ENCODE results near the gene KANSL1. TPM values are rescaled to one million over a fixed set of nuclear protein-coding genes. Genes with fewer than 3 reads are reported as not detected.
"Not testable (repeated sequence)": the region's sequence is repeated elsewhere in the genome, so short reads cannot be mapped to it uniquely, and the experiment has no call there.

The KANSL1 gene
- total RNA-seq, 1 donor from 2014 or later, result 152 TPM

GRCh38 chr17:46184696-46185095, 8.5 kb downstream of the KANSL1 start:
- Mint-ChIP-seq H3K4me3 (no peak overlapping the region), H3K9me3 (no peaks in the 10 kb centered on the region), H3K27ac (no peak overlapping the region), H3K36me3 (ENCODE audit: low read depth) (peaks cover 18% of the 10 kb centered on the region), H3K4me1 (peaks cover 92% of the 10 kb centered on the region), H3K27me3 (no peaks in the 10 kb centered on the region)
- TF ChIP-seq CTCF (IDR thresholded peaks at IDR 0.05), result no peak
- ChIA-PET POLR2A (no interaction called here), CTCF (interaction anchor here (3.7 kb wide), 1 partner anchor 140 kb away, joined by 10 read pairs; no protein-coding TSS in a partner anchor)
- DNase-seq (no peak), ATAC-seq (ENCODE audit: low read depth) (no peak)
- intact Hi-C loops (cut with micrococcal nuclease), result loop anchor here (1.0 kb wide), 1 partner anchor 8 kb away; no protein-coding TSS in a partner anchor

DNA sequence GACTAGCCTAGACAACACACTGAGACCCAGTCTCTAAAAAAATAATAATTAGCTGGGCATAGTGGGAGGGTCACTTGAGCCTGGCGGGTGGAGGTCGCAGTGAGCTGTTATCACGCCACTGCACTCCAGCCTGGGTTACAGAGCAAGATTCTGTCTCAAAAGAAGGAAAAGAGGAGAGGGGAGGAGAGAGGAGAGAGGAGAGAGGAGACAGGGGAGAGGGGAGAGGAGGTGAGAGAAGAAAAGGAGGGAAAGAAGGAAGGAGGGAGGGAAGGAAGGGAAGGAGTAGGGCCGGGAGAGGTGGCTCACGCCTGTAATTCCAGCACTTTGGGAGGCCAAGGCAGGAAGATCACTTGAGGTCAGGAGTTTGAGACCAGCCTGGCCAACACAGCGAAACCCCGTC, 9.8 kb downstream of the KANSL1 start:
- intact Hi-C loops (cut with micrococcal nuclease); H3K9me3 Mint-ChIP-seq; H3K27me3 Mint-ChIP-seq; H3K4me3 Mint-ChIP-seq; H3K27ac Mint-ChIP-seq; DNase-seq; ATAC-seq (ENCODE audit: low read depth): not testable (repeated sequence)
- CTCF ChIA-PET, result interaction anchor here (1.5 kb wide), 1 partner anchor 10 kb away, joined by 4 read pairs; the partner anchor contains the start of gene KANSL1
- POLR2A ChIA-PET, result interaction anchor here (1.5 to 2.5 kb wide), 2 partner anchors 10 to 12 kb away, joined by 4 to 12 read pairs; partner anchors contain the start of gene KANSL1
- peaks cover 92% of the 10 kb centered on the region for H3K4me1 Mint-ChIP-seq
- peaks cover 24% of the 10 kb centered on the region for H3K36me3 Mint-ChIP-seq (ENCODE audit: low read depth)

DNA sequence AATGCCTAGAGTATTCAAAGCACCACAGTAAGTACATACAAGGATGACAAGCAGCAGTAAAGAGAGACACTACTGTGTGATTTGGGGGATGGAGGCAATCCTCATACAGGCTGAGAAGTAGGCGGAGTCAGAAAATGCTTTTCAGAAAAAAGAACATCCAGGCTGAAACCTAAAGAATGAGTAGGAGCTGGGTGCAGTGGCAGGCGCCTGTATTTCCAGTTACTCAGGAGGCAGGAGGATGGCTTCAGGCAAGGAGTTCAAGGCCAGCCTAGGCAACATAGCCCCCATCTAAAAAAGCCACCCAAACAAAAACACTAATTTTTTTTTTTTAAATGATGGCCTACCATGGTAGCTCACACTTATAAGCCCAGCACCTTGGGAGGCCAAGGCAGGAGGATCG, 10.3 kb downstream of the KANSL1 start:
- CTCF ChIA-PET, result interaction anchor here (1.5 kb wide), 1 partner anchor 10 kb away, joined by 4 read pairs; the partner anchor contains the start of gene KANSL1
- intact Hi-C loops (cut with micrococcal nuclease), result no loop called here
- ATAC-seq (ENCODE audit: low read depth) (no peak), DNase-seq (no peak)
- no peaks in the 10 kb centered on the region for H3K9me3 Mint-ChIP-seq
- no peak overlapping the region for H3K27ac Mint-ChIP-seq
- POLR2A ChIA-PET, result interaction anchor here (1.5 to 2.5 kb wide), 2 partner anchors 10 to 12 kb away, joined by 4 to 12 read pairs; partner anchors contain the start of gene KANSL1
- H3K36me3 Mint-ChIP-seq (ENCODE audit: low read depth), result peaks cover 23% of the 10 kb centered on the region
- no peaks in the 10 kb centered on the region for H3K27me3 Mint-ChIP-seq
- no peak for TF ChIP-seq CTCF (IDR thresholded peaks at IDR 0.05)
- peaks cover 92% of the 10 kb centered on the region for H3K4me1 Mint-ChIP-seq
- H3K4me3 Mint-ChIP-seq, result no peak overlapping the region

- Mint-ChIP-seq H3K36me3 (ENCODE audit: low read depth) (peaks cover 24% of the 10 kb centered on the region), H3K27me3 (no peaks in the 10 kb centered on the region), H3K9me3 (no peaks in the 10 kb centered on the region), H3K27ac (peak overlapping the region; percentile 47), H3K4me1 (peaks cover 91% of the 10 kb centered on the region), H3K4me3 (no peak overlapping the region)
- ChIA-PET POLR2A (interaction anchor here (2.5 kb wide), 1 partner anchor 11 kb away, joined by 12 read pairs; the partner anchor contains the start of gene KANSL1), CTCF (interaction anchor here (2.5 kb wide), 1 partner anchor 11 kb away, joined by 10 read pairs; the partner anchor contains the start of gene KANSL1)
- intact Hi-C loops (cut with micrococcal nuclease), result no loop called here
- TF ChIP-seq CTCF (IDR thresholded peaks at IDR 0.05), result no peak
- ATAC-seq (ENCODE audit: low read depth) (no peak), DNase-seq (no peak)
Measured at GRCh38 chr17:46181940-46182339, 11.3 kb downstream of the KANSL1 start.

GRCh38 chr17:46181316-46181715, 11.9 kb downstream of the KANSL1 start:
- not testable (repeated sequence) for H3K27me3 Mint-ChIP-seq

GRCh38 chr17:46180892-46181274, 12.3 kb downstream of the KANSL1 start:
- H3K9me3 Mint-ChIP-seq, result no peaks in the 10 kb centered on the region
- no peaks in the 10 kb centered on the region for H3K27me3 Mint-ChIP-seq
- H3K27ac Mint-ChIP-seq, result peak overlapping the region; percentile 27
- no peak overlapping the region for H3K4me3 Mint-ChIP-seq
- H3K36me3 Mint-ChIP-seq (ENCODE audit: low read depth), result peaks cover 27% of the 10 kb centered on the region
- ATAC-seq (ENCODE audit: low read depth) (no peak), DNase-seq (no peak)
- TF ChIP-seq CTCF (IDR thresholded peaks at IDR 0.05), result no peak
- CTCF ChIA-PET, result interaction anchor here (0.7 to 2.5 kb wide), 3 partner anchors 12 to 124 kb away, joined by 3 to 10 read pairs (median 3); partner anchors contain the start of gene KANSL1
- intact Hi-C loops (cut with micrococcal nuclease), result no loop called here
- peaks cover 92% of the 10 kb centered on the region for H3K4me1 Mint-ChIP-seq
- POLR2A ChIA-PET, result interaction anchor here (1.5 kb wide), 1 partner anchor 12 kb away, joined by 7 read pairs; the partner anchor contains the start of gene KANSL1

More at GRCh38 chr17:46181316-46181715, 11.9 kb downstream of the KANSL1 start:
- H3K4me3 Mint-ChIP-seq; intact Hi-C loops (cut with micrococcal nuclease); DNase-seq; ATAC-seq (ENCODE audit: low read depth); H3K9me3 Mint-ChIP-seq: not testable (repeated sequence)
- CTCF ChIA-PET, result interaction anchor here (0.7 to 2.5 kb wide), 2 partner anchors 12 to 125 kb away, joined by 3 to 10 read pairs; partner anchors contain the start of gene KANSL1
- Mint-ChIP-seq H3K27ac (peak overlapping the region; percentile 27), H3K4me1 (peaks cover 91% of the 10 kb centered on the region), H3K36me3 (ENCODE audit: low read depth) (peaks cover 27% of the 10 kb centered on the region)
- POLR2A ChIA-PET, result interaction anchor here (1.5 kb wide), 1 partner anchor 12 kb away, joined by 7 read pairs; the partner anchor contains the start of gene KANSL1

DNA sequence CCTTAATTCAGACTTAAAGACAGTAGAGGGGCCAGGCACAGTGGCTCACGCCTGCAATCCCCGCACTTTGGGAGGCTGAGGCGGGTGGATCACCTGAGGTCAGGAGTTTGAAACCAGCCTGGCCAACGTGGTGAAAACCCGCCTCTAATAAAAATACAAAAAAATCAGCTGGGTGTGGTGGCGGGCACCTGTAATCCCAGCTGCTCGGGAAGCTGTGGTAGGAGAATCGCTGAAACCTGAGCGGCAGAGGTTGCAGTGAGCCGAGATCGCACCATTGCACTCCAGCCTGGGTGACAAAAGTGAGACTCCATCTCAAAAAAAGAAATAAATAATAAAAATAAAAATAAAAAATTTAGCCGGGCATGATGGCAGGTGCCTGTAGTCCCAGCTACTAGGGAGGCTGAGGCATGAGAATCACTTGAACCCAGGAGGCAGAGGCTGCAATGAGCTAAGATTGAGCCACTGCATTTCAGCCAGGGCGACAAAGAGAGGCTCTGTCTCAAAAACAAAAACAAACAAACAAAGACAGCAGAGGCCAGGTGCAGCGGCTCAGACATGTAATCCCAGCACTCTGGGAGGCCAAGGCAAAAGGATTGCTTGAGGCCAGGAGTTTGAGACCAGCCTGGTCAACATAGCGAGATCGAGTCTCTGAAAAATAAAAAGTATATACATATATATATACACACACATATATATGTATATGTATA, 12.9 kb downstream of the KANSL1 start:
- ATAC-seq (ENCODE audit: low read depth); DNase-seq; H3K9me3 Mint-ChIP-seq; H3K4me3 Mint-ChIP-seq; H3K27me3 Mint-ChIP-seq; intact Hi-C loops (cut with micrococcal nuclease): not testable (repeated sequence)
- peak overlapping the region; percentile 14 for H3K27ac Mint-ChIP-seq
- H3K36me3 Mint-ChIP-seq (ENCODE audit: low read depth), result peaks cover 26% of the 10 kb centered on the region
- peaks cover 91% of the 10 kb centered on the region for H3K4me1 Mint-ChIP-seq
- ChIA-PET CTCF (interaction anchor here (0.7 to 2.5 kb wide), 2 partner anchors 13 to 33 kb away, joined by 3 to 10 read pairs; partner anchors contain the start of gene KANSL1), POLR2A (interaction anchor here (1.5 kb wide), 1 partner anchor 13 kb away, joined by 7 read pairs; the partner anchor contains the start of gene KANSL1)

Data from activated B cell treated with CpG ODN at 0.5 μM for 24 hours (primary cell).